PC-3 (cell line): ENCODE measurements around the gene YPEL1. TPM values are rescaled to one million over a fixed set of nuclear protein-coding genes. Genes with fewer than 3 reads are reported as not detected.

Experiments used
- ATAC-seq: fragments of 200-7000 bp; cut with Tn5 transposase; 2 replicates; pipeline ENCODE4 v1.9.1; 2020; ENCODE audit warnings: mild to moderate bottlenecking, moderate library complexity
- BruUV-seq: library from RNA; stranded (reverse); fragments of 400-500 nt; replicated peaks from 2 replicates; lab custom pipeline; 2021; lab: Mats Ljungman, UMichigan
- CTCF ChIA-PET: fragments of 300-600 bp; sonication (Branson Sonifier 250); formaldehyde crosslinking; loops from one replicate; lab custom pipeline; 2022; ENCODE audit warnings: antibody characterized with exemption; lab: Charles Lee
- POLR2A ChIA-PET: fragments of 300-600 bp; sonication (Branson Sonifier 250); formaldehyde crosslinking; loops from one replicate; lab custom pipeline; 2022; ENCODE audit warnings: antibody characterized with exemption; ENCODE audit not compliant: unreplicated experiment; lab: Charles Lee
- DNase-seq: peaks from one replicate; pipeline ENCODE4 v3.0.0-alpha.2; 2015
- H2AFZ ChIP-seq: fragments of 300-600 bp; sonication (generic); 2 replicates; pipeline ENCODE4 v1.6.0; 2016; ENCODE audit warnings: antibody characterized with exemption, low read length
- H3F3A ChIP-seq: fragments of 300-600 bp; sonication (generic); one replicate; pipeline ENCODE4 v1.6.0; 2017; ENCODE audit warnings: antibody characterized with exemption, low read length, control low read depth, mild to moderate bottlenecking; ENCODE audit not compliant: unreplicated experiment
- H3K27ac ChIP-seq: fragments of 300-600 bp; sonication (generic); 2 replicates; pipeline ENCODE4 v1.5.1; 2016; ENCODE audit warnings: mild to moderate bottlenecking, low read length
- H3K27me3 ChIP-seq: fragments of 300-600 bp; sonication (generic); 2 replicates; pipeline ENCODE4 v1.6.1; 2016; ENCODE audit warnings: low read length, mixed read lengths
- H3K36me3 ChIP-seq: fragments of 300-600 bp; sonication (generic); 2 replicates; pipeline ENCODE4 v1.6.1; 2016; ENCODE audit warnings: low read depth, mixed run types, low read length, mixed read lengths
- H3K4me1 ChIP-seq: fragments of 300-600 bp; sonication (generic); 2 replicates; pipeline ENCODE4 v1.5.1; 2016; ENCODE audit warnings: low read length; ENCODE audit not compliant: insufficient read depth
- H3K4me2 ChIP-seq: fragments of 300-600 bp; sonication (generic); 2 replicates; pipeline ENCODE4 v1.6.0; 2016; ENCODE audit warnings: low read length
- H3K4me3 ChIP-seq: fragments of 300-600 bp; sonication (generic); 2 replicates; pipeline ENCODE4 v1.5.1; 2016; ENCODE audit warnings: mild to moderate bottlenecking, low read length, mixed read lengths
- H3K79me2 ChIP-seq: fragments of 300-600 bp; sonication (generic); 2 replicates; pipeline ENCODE4 v1.6.1; 2017; ENCODE audit warnings: low read length, mixed read lengths
- H3K9ac ChIP-seq: fragments of 300-600 bp; sonication (generic); 2 replicates; pipeline ENCODE4 v1.6.0; 2016; ENCODE audit warnings: mild to moderate bottlenecking, low read length
- H3K9me2 ChIP-seq: fragments of 300-600 bp; sonication (generic); replicated peaks from 2 replicates; pipeline ENCODE4 v1.6.1; 2016; ENCODE audit warnings: mixed run types, low read length, mixed read lengths
- H3K9me3 ChIP-seq: fragments of 300-600 bp; sonication (generic); 2 replicates; pipeline ENCODE4 v1.6.1; 2016; ENCODE audit warnings: low read length, mixed read lengths
- H4K20me1 ChIP-seq: fragments of 300-600 bp; sonication (generic); 2 replicates; pipeline ENCODE4 v1.6.1; 2016; ENCODE audit warnings: low read length, mixed read lengths
- EZH2 ChIP-seq: fragments of 300-600 bp; sonication (generic); IDR thresholded peaks from one replicate; pipeline ENCODE4 v1.6.1; 2017; ENCODE audit warnings: antibody characterized with exemption, mild to moderate bottlenecking, low read length; ENCODE audit not compliant: unreplicated experiment
- EZH2phosphoT487 ChIP-seq: fragments of 300-600 bp; sonication (generic); IDR thresholded peaks from 2 replicates; pipeline ENCODE4 v1.6.1; 2018; ENCODE audit warnings: mild to moderate bottlenecking, antibody characterized with exemption, low read length, borderline replicate concordance
- intact Hi-C: fragments of 100-400 bp; cut with micrococcal nuclease; formaldehyde crosslinking; loops from 2 replicates; pipeline ENCODE4 v1.9.0; 2023
- total RNA-seq: library from RNA; depleted of rRNA; stranded (reverse); fragments of >200 nt; gene quantifications from 2 replicates; pipeline ENCODE4 v1.2.3, GENCODE V29; 2014
- TF ChIP-seq, protein P1 (sequence below): fragments of 300-600 bp; sonication (generic); conservative IDR thresholded peaks from 2 replicates; pipeline ENCODE4 v1.5.1; 2017; ENCODE audit warnings: antibody characterized with exemption, low read depth, mild to moderate bottlenecking, low read length

The YPEL1 gene
- total RNA-seq, 1 experiment from 2014 or later: 3.2 TPM

DNA sequence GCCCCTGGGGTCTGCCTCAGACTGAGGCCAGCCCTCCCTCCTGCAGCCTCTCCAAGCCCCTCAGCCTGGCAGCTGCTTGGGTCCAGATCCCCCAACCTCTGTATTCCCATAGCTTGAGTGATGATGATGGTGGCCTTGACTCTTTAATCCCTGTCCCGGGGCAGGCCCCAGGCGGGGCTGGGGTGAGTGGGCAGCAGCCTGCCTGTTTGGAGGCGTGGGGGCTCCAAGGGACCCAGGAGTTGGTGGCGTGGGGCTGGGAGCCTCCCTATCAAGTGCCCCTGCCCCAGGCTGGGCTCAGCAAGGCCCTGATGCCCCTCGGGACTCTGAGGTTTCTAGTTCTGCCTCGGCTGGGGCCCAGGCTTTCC is 47.3 kb downstream of the YPEL1 start:
- BruUV-seq: no TSS peak
- H3K9ac ChIP-seq: no peak overlapping the region
- CTCF ChIA-PET: no interaction called here
- no peaks in the 10 kb centered on the region for H3F3A ChIP-seq
- intact Hi-C loops: no loop called here
- H3K9me3 ChIP-seq: no peaks in the 10 kb centered on the region
- H3K4me3 ChIP-seq: no peak overlapping the region
- DNase-seq (no peak), ATAC-seq (no peak)
- POLR2A ChIA-PET: no interaction called here
- no peaks in the 10 kb centered on the region for H3K4me1 ChIP-seq
- H3K36me3 ChIP-seq: no peaks in the 10 kb centered on the region
- H3K27ac ChIP-seq: no peak overlapping the region
- H3K27me3 ChIP-seq: no peaks in the 10 kb centered on the region
- H2AFZ ChIP-seq: no peak overlapping the region
- no peaks in the 10 kb centered on the region for H3K79me2 ChIP-seq
- H3K9me2 ChIP-seq: no peaks in the 10 kb centered on the region
- no peaks in the 10 kb centered on the region for H4K20me1 ChIP-seq
- no peak overlapping the region for H3K4me2 ChIP-seq
- no peak for TF ChIP-seq EZH2phosphoT487
- TF ChIP-seq EZH2: no peak
- TF ChIP-seq, protein P1, sequence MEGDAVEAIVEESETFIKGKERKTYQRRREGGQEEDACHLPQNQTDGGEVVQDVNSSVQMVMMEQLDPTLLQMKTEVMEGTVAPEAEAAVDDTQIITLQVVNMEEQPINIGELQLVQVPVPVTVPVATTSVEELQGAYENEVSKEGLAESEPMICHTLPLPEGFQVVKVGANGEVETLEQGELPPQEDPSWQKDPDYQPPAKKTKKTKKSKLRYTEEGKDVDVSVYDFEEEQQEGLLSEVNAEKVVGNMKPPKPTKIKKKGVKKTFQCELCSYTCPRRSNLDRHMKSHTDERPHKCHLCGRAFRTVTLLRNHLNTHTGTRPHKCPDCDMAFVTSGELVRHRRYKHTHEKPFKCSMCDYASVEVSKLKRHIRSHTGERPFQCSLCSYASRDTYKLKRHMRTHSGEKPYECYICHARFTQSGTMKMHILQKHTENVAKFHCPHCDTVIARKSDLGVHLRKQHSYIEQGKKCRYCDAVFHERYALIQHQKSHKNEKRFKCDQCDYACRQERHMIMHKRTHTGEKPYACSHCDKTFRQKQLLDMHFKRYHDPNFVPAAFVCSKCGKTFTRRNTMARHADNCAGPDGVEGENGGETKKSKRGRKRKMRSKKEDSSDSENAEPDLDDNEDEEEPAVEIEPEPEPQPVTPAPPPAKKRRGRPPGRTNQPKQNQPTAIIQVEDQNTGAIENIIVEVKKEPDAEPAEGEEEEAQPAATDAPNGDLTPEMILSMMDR: no peak

DNA sequence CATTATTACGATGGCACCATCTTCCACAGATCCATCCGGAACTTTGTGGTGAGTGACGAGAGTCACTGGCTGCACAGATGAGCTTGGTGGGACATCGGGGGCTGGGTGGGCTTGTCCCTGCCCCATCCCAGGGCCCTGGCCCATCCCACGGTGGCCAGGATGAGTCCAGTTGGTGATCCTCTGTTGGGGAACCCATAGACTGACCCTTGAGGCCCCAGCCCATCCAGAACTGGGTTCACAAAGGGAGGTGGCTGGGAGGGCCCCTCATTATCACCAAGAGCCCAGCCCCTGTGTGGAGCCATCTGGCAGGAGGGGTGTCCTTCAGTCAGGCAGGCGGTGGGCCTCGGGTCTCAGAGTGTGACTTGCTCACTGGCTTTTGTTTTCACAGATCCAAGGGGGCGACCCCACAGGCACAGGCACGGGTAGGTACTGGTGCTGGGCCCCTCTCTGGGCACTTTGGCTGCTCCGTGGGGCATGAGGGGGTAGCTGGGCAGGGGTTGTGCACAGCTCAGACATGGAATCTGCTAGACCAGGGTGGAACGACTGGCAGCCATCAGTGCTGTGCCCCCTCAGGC is 47.8 kb downstream of the YPEL1 start:
- Histone ChIP-seq H4K20me1 (no peaks in the 10 kb centered on the region), H3K4me2 (no peak overlapping the region), H3K27ac (no peak overlapping the region), H3K4me1 (no peaks in the 10 kb centered on the region), H3K9ac (no peak overlapping the region), H3K27me3 (no peaks in the 10 kb centered on the region), H3F3A (no peaks in the 10 kb centered on the region), H3K36me3 (no peaks in the 10 kb centered on the region), H3K4me3 (no peak overlapping the region), H3K9me3 (no peaks in the 10 kb centered on the region), H2AFZ (no peak overlapping the region), H3K79me2 (no peaks in the 10 kb centered on the region), H3K9me2 (no peaks in the 10 kb centered on the region)
- no TSS peak for BruUV-seq
- ATAC-seq: no peak
- intact Hi-C loops: no loop called here
- no peak for DNase-seq
- CTCF ChIA-PET: no interaction called here
- TF ChIP-seq EZH2phosphoT487 (no peak), EZH2 (no peak)
- TF ChIP-seq, protein P1: no peak
- POLR2A ChIA-PET: no interaction called here

DNA sequence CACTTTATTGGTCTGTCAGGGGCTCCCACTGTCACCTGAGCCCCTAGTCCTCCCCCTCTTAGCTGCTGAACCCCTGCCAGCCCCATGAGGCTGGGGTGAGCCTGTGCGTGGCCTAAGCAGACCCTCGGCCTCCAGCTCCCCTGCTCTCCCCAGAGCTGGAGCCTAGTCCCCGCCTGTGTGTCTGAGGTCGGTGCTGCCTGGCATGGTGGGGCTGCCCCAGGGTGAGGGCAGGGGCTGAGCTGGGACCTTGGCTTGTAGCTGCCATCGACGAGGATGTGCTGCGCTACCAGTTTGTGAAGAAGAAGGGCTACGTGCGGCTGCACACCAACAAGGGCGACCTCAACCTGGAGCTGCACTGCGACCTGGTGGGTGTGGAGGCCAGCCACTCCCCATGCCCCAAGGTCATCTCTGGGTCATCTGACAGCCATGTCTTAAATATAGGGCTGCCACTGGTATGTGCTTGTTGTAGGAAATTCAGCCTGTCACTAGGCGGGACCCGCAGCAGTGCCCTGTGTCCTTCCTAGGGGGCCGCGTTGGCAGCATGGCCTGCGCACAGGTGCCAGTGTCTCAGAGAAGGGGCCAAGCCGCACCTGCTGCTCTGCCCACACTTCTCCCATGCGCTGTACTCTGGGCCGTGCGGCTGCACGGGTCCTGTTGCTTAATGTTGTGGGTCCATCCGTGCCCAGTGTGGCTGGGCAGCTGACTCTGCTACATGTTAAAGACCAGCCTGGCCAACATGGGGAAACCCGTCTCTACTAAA is 48.8 kb downstream of the YPEL1 start:
- Histone ChIP-seq H3K36me3 (no peaks in the 10 kb centered on the region), H3K79me2 (no peaks in the 10 kb centered on the region), H3K27ac (no peak overlapping the region), H3K9ac (no peak overlapping the region), H3K4me1 (no peaks in the 10 kb centered on the region), H2AFZ (no peak overlapping the region), H3K9me3 (no peaks in the 10 kb centered on the region), H3K4me2 (no peak overlapping the region), H3K9me2 (no peaks in the 10 kb centered on the region), H3K4me3 (no peak overlapping the region), H3F3A (no peaks in the 10 kb centered on the region), H3K27me3 (no peaks in the 10 kb centered on the region), H4K20me1 (no peaks in the 10 kb centered on the region)
- no peak for DNase-seq
- BruUV-seq: no TSS peak
- POLR2A ChIA-PET: no interaction called here
- no peak for ATAC-seq
- CTCF ChIA-PET: no interaction called here
- TF ChIP-seq, protein P1: no peak
- TF ChIP-seq EZH2 (no peak), EZH2phosphoT487 (no peak)
- intact Hi-C loops: no loop called here
